ENCODE measurements around the gene CSRP1. TPM values are rescaled to one million over a fixed set of nuclear protein-coding genes. Genes with fewer than 3 reads are reported as not detected.

Gene CSRP1
- polyA plus RNA-seq, 2 of the 4 experiments (the other 2 are of a cell fraction) = 277 to 655 TPM

Other genes starting within 250 kb of the CSRP1 start
- gene PKP1, start 223.6 kb downstream of the CSRP1 start, polyA plus RNA-seq (2011; rRNA removed) = not detected in 2 replicates
- gene PKP1, start 223.6 kb downstream of the CSRP1 start, polyA plus RNA-seq (2017; fragmentation: RNase III; extraction: RNeasy Plus Mini Kit Qiagen cat#74134 plus additional on column Dnase treatment) = not detected in 3 replicates
- not detected in 2 replicates for gene TNNT2, start 129.4 kb downstream of the CSRP1 start, polyA plus RNA-seq (2011; rRNA removed)
- 0.09 to 0.10 TPM (median 0.09 TPM) in 3 replicates for gene TNNT2, start 129.4 kb downstream of the CSRP1 start, polyA plus RNA-seq (2017; fragmentation: RNase III; extraction: RNeasy Plus Mini Kit Qiagen cat#74134 plus additional on column Dnase treatment)
- 0.19 and 0.26 TPM in 2 replicates for gene LAD1, start 107.8 kb downstream of the CSRP1 start, polyA plus RNA-seq (2011; rRNA removed)
- 0.67 to 1.1 TPM (median 0.87 TPM) in 3 replicates for gene LAD1, start 107.8 kb downstream of the CSRP1 start, polyA plus RNA-seq (2017; fragmentation: RNase III; extraction: RNeasy Plus Mini Kit Qiagen cat#74134 plus additional on column Dnase treatment)
- not detected in 2 replicates for gene TNNI1, start 85.4 kb downstream of the CSRP1 start, polyA plus RNA-seq (2011; rRNA removed)
- gene TNNI1, start 85.4 kb downstream of the CSRP1 start, polyA plus RNA-seq (2017; fragmentation: RNase III; extraction: RNeasy Plus Mini Kit Qiagen cat#74134 plus additional on column Dnase treatment) = not detected in 3 replicates
- 34.3 and 40.5 TPM in 2 replicates for gene PHLDA3, start 37.9 kb downstream of the CSRP1 start, polyA plus RNA-seq (2011; rRNA removed)
- gene PHLDA3, start 37.9 kb downstream of the CSRP1 start, polyA plus RNA-seq (2017; fragmentation: RNase III; extraction: RNeasy Plus Mini Kit Qiagen cat#74134 plus additional on column Dnase treatment) = 83.1 to 91.1 TPM (median 83.5 TPM) in 3 replicates
- 3.7 and 6.4 TPM in 2 replicates for gene NAV1, start 32.0 kb upstream of the CSRP1 start, polyA plus RNA-seq (2011; rRNA removed)
- 6.1 to 8.4 TPM (median 6.6 TPM) in 3 replicates for gene NAV1, start 32.0 kb upstream of the CSRP1 start, polyA plus RNA-seq (2017; fragmentation: RNase III; extraction: RNeasy Plus Mini Kit Qiagen cat#74134 plus additional on column Dnase treatment)